ENCODE results near the gene KCNK4.

Gene KCNK4

GRCh38 chr11:64334764-64335735 lies 43.9 kb downstream of the KCNK4 start:
- H3K27ac Mint-ChIP-seq, result peak overlapping the region; percentile 67
- peak; percentile 59 for DNase-seq
- TF ChIP-seq CTCF (IDR thresholded peaks at IDR 0.05), result no peak
- no peak overlapping the region for H3K4me3 Mint-ChIP-seq
- no peaks in the 10 kb centered on the region for H3K9me3 Mint-ChIP-seq
- H3K36me3 Mint-ChIP-seq (ENCODE audit: low read depth), result no peaks in the 10 kb centered on the region
- peaks cover 40% of the 10 kb centered on the region for H3K4me1 Mint-ChIP-seq
- H3K27me3 Mint-ChIP-seq (ENCODE audit: low read depth, poor library complexity), result peaks cover 9% of the 10 kb centered on the region

- no peak overlapping the region for H3K4me3 Mint-ChIP-seq
- peaks cover 49% of the 10 kb centered on the region for H3K4me1 Mint-ChIP-seq
- DNase-seq, result no peak
- H3K27me3 Mint-ChIP-seq (ENCODE audit: low read depth, poor library complexity), result peaks cover 19% of the 10 kb centered on the region
- no peak for TF ChIP-seq CTCF (IDR thresholded peaks at IDR 0.05)
- no peaks in the 10 kb centered on the region for H3K9me3 Mint-ChIP-seq
- H3K27ac Mint-ChIP-seq, result no peak overlapping the region
- no peaks in the 10 kb centered on the region for H3K36me3 Mint-ChIP-seq (ENCODE audit: low read depth)
Measured at GRCh38 chr11:64337538-64338249, 46.6 kb downstream of the KCNK4 start.

GRCh38 chr11:64338716-64339115 lies 47.6 kb downstream of the KCNK4 start:
- no peaks in the 10 kb centered on the region for H3K36me3 Mint-ChIP-seq (ENCODE audit: low read depth)
- peaks cover 49% of the 10 kb centered on the region for H3K4me1 Mint-ChIP-seq
- no peak for TF ChIP-seq CTCF (IDR thresholded peaks at IDR 0.05)
- H3K4me3 Mint-ChIP-seq, result no peak overlapping the region
- DNase-seq, result no peak
- H3K9me3 Mint-ChIP-seq, result no peaks in the 10 kb centered on the region
- peaks cover 16% of the 10 kb centered on the region for H3K27me3 Mint-ChIP-seq (ENCODE audit: low read depth, poor library complexity)
- H3K27ac Mint-ChIP-seq, result no peak overlapping the region

GRCh38 chr11:64339286-64339685 lies 48.2 kb downstream of the KCNK4 start:
- Mint-ChIP-seq H3K4me1 (peaks cover 49% of the 10 kb centered on the region), H3K36me3 (ENCODE audit: low read depth) (no peaks in the 10 kb centered on the region), H3K27me3 (ENCODE audit: low read depth, poor library complexity) (peaks cover 16% of the 10 kb centered on the region), H3K9me3 (no peaks in the 10 kb centered on the region), H3K4me3 (no peak overlapping the region), H3K27ac (no peak overlapping the region)
- no peak for DNase-seq
- TF ChIP-seq CTCF (IDR thresholded peaks at IDR 0.05), result no peak

- no peak for TF ChIP-seq CTCF (IDR thresholded peaks at IDR 0.05)
- no peak for DNase-seq
- H3K27ac Mint-ChIP-seq, result no peak within 1 kb of the TSS
Measured at GRCh38 chr11:64339754-64340408, 48.8 kb downstream of the KCNK4 start, which contains the start of gene CCDC88B. CCDC88B (plus strand) TSS chr11:64340204; CDS start chr11:64340267, 63 bp downstream.

More at GRCh38 chr11:64339754-64340408, 48.8 kb downstream of the KCNK4 start, which contains the start of gene CCDC88B:
- Mint-ChIP-seq H3K27me3 (ENCODE audit: low read depth, poor library complexity) (peaks cover 16% of the 10 kb centered on the region), H3K4me3 (peak within 1 kb of the TSS; percentile 74), H3K4me1 (peaks cover 47% of the 10 kb centered on the region), H3K36me3 (ENCODE audit: low read depth) (no peaks in the 10 kb centered on the region), H3K9me3 (no peaks in the 10 kb centered on the region)
